Activated T-cell treated with anti-CD3 and anti-CD28 coated beads, Interleukin-2, amount 50 U/mL, for 4 hours (primary cell): Measurements from ENCODE around the gene MRM1. TPM values are rescaled to one million over a fixed set of nuclear protein-coding genes. Genes with fewer than 3 reads are reported as not detected.
"Not testable (repeated sequence)": the region's sequence is repeated elsewhere in the genome, so short reads cannot be mapped to it uniquely, and the experiment has no call there.

ENCODE experiments used
- ATAC-seq, 2 donors: fragments of 200-7000 bp; cut with Tn5 transposase; one replicate each; pipeline ENCODE4 v1.10.0; 2021
- DNase-seq: peaks from one replicate; pipeline ENCODE4 v3.0.0-alpha.2; 2020
- H3K27me3 Mint-ChIP-seq: one replicate; pipeline ENCODE4 v1.8.0; 2021; ENCODE audit warnings: low read depth, mixed read lengths
- H3K36me3 Mint-ChIP-seq: one replicate; pipeline ENCODE4 v1.8.0; 2022; ENCODE audit warnings: mixed read lengths; ENCODE audit not compliant: insufficient read depth
- H3K4me1 Mint-ChIP-seq: one replicate; pipeline ENCODE4 v1.8.0; 2021; ENCODE audit warnings: low read depth, mixed read lengths
- H3K4me3 Mint-ChIP-seq: one replicate; pipeline ENCODE4 v1.8.0; 2021; ENCODE audit warnings: mild to moderate bottlenecking, moderate library complexity, mixed read lengths
- H3K9me3 Mint-ChIP-seq: one replicate; pipeline ENCODE4 v1.8.0; 2021; ENCODE audit warnings: mixed read lengths
- total RNA-seq, 3 donors: library from RNA; stranded (reverse); gene quantifications; one replicate each; pipeline ENCODE4 v1.2.1, GENCODE V29; 2021

MRM1 gene
- total RNA-seq, 3 donors from 2014 or later = 17.2 to 23.8 (median 22.4) TPM

- DNase-seq (no peak), ATAC-seq (no peak)
- H3K4me1 Mint-ChIP-seq = peaks cover 16% of the 10 kb centered on the region
- peaks cover 5% of the 10 kb centered on the region for H3K36me3 Mint-ChIP-seq
- H3K27me3 Mint-ChIP-seq = no peaks in the 10 kb centered on the region
- H3K4me3 Mint-ChIP-seq = no peak overlapping the region
- no peaks in the 10 kb centered on the region for H3K9me3 Mint-ChIP-seq
These were observed 6.6 kb upstream of the MRM1 start for GRCh38 chr17:36594626-36595401.

- Mint-ChIP-seq H3K9me3 (no peaks in the 10 kb centered on the region), H3K27me3 (no peaks in the 10 kb centered on the region), H3K4me1 (peaks cover 22% of the 10 kb centered on the region), H3K4me3 (no peak overlapping the region), H3K36me3 (peaks cover 5% of the 10 kb centered on the region)
- DNase-seq (no peak), ATAC-seq (no peak)
These were observed 4.2 kb upstream of the MRM1 start for GRCh38 chr17:36597226-36597625.

GRCh38 chr17:36597866-36598777 is 3.3 kb upstream of the MRM1 start:
- Mint-ChIP-seq H3K27me3 (no peaks in the 10 kb centered on the region), H3K36me3 (peaks cover 5% of the 10 kb centered on the region), H3K4me1 (peaks cover 18% of the 10 kb centered on the region), H3K4me3 (no peak overlapping the region), H3K9me3 (no peaks in the 10 kb centered on the region)
- ATAC-seq (no peak), DNase-seq (no peak)

GRCh38 chr17:36598951-36599401 is 2.4 kb upstream of the MRM1 start:
- DNase-seq = no peak
- no peak for ATAC-seq
- Mint-ChIP-seq H3K9me3 (no peaks in the 10 kb centered on the region), H3K27me3 (no peaks in the 10 kb centered on the region), H3K4me1 (peaks cover 19% of the 10 kb centered on the region), H3K36me3 (peaks cover 5% of the 10 kb centered on the region), H3K4me3 (no peak overlapping the region)

- no peaks in the 10 kb centered on the region for H3K9me3 Mint-ChIP-seq
- no peak for DNase-seq
- peaks cover 9% of the 10 kb centered on the region for H3K36me3 Mint-ChIP-seq
- no peak overlapping the region for H3K4me3 Mint-ChIP-seq
- ATAC-seq = no peak
- H3K27me3 Mint-ChIP-seq = no peaks in the 10 kb centered on the region
- peaks cover 25% of the 10 kb centered on the region for H3K4me1 Mint-ChIP-seq
These were observed 1.7 kb upstream of the MRM1 start for GRCh38 chr17:36599546-36600250.

GRCh38 chr17:36600465-36600864 is 918 bp upstream of the MRM1 start:
- H3K4me3 Mint-ChIP-seq = peak overlapping the region; percentile 90
- no peaks in the 10 kb centered on the region for H3K27me3 Mint-ChIP-seq
- H3K9me3 Mint-ChIP-seq = no peaks in the 10 kb centered on the region
- ATAC-seq (no peak), DNase-seq (no peak)
- H3K4me1 Mint-ChIP-seq = peaks cover 29% of the 10 kb centered on the region
- H3K36me3 Mint-ChIP-seq = peaks cover 9% of the 10 kb centered on the region

- ATAC-seq = peak; percentile 7 to 12
- H3K9me3 Mint-ChIP-seq = no peaks in the 10 kb centered on the region
These were observed 464 bp upstream of the MRM1 start for GRCh38 chr17:36600936-36601302.

GRCh38 chr17:36602030-36602748 is 806 bp downstream of the MRM1 start:
- Mint-ChIP-seq H3K27me3 (no peaks in the 10 kb centered on the region), H3K4me1 (peaks cover 37% of the 10 kb centered on the region), H3K9me3 (no peaks in the 10 kb centered on the region), H3K36me3 (peaks cover 6% of the 10 kb centered on the region), H3K4me3 (peak overlapping the region; percentile 90)
- ATAC-seq (peak; percentile 4 to 19), DNase-seq (no peak)

More at GRCh38 chr17:36600936-36601302, 464 bp upstream of the MRM1 start:
- Mint-ChIP-seq H3K36me3 (peaks cover 6% of the 10 kb centered on the region), H3K27me3 (no peaks in the 10 kb centered on the region), H3K4me1 (peaks cover 33% of the 10 kb centered on the region), H3K4me3 (peak overlapping the region; percentile 90)
- DNase-seq = peak; percentile 21

GRCh38 chr17:36602924-36603384 is 1.6 kb downstream of the MRM1 start:
- H3K27me3 Mint-ChIP-seq = no peaks in the 10 kb centered on the region
- peak overlapping the region; percentile 90 for H3K4me3 Mint-ChIP-seq
- peaks cover 8% of the 10 kb centered on the region for H3K36me3 Mint-ChIP-seq
- DNase-seq (peak; percentile 63), ATAC-seq (peak; percentile 23 to 31)
- H3K9me3 Mint-ChIP-seq = no peaks in the 10 kb centered on the region
- peaks cover 39% of the 10 kb centered on the region for H3K4me1 Mint-ChIP-seq

- not testable (repeated sequence) for H3K4me3 Mint-ChIP-seq, H3K27me3 Mint-ChIP-seq, H3K9me3 Mint-ChIP-seq, DNase-seq, ATAC-seq
- H3K36me3 Mint-ChIP-seq = peaks cover 13% of the 10 kb centered on the region
- H3K4me1 Mint-ChIP-seq = peaks cover 40% of the 10 kb centered on the region
These were observed 3.6 kb downstream of the MRM1 start for GRCh38 chr17:36605028-36605427.

GRCh38 chr17:36608280-36608679 is 6.9 kb downstream of the MRM1 start:
- Mint-ChIP-seq H3K4me3 (no peak overlapping the region), H3K9me3 (no peaks in the 10 kb centered on the region)
- ATAC-seq = no peak

GRCh38 chr17:36608794-36609497 is 7.6 kb downstream of the MRM1 start:
- Mint-ChIP-seq H3K9me3 (no peaks in the 10 kb centered on the region), H3K4me3 (no peak overlapping the region), H3K4me1 (peaks cover 23% of the 10 kb centered on the region), H3K36me3 (peaks cover 16% of the 10 kb centered on the region), H3K27me3 (no peaks in the 10 kb centered on the region)
- ATAC-seq (peak; percentile 10 to 38), DNase-seq (no peak)

More at GRCh38 chr17:36608280-36608679, 6.9 kb downstream of the MRM1 start:
- DNase-seq = no peak
- Mint-ChIP-seq H3K36me3 (peaks cover 16% of the 10 kb centered on the region), H3K27me3 (no peaks in the 10 kb centered on the region), H3K4me1 (peaks cover 26% of the 10 kb centered on the region)

GRCh38 chr17:36609498-36609862 is 8.1 kb downstream of the MRM1 start:
- H3K27me3 Mint-ChIP-seq = no peaks in the 10 kb centered on the region
- no peak overlapping the region for H3K4me3 Mint-ChIP-seq
- peaks cover 11% of the 10 kb centered on the region for H3K36me3 Mint-ChIP-seq
- DNase-seq = no peak
- H3K9me3 Mint-ChIP-seq = no peaks in the 10 kb centered on the region
- no peak for ATAC-seq
- H3K4me1 Mint-ChIP-seq = peaks cover 18% of the 10 kb centered on the region
